SK-N-MC (cell line): ENCODE results near the gene CCT6A.

ENCODE experiments used
- EZH2 ChIP-seq: fragments of 200-600 bp; sonication (generic); IDR thresholded peaks from one replicate; pipeline ENCODE4 v1.6.1; 2017; ENCODE audit warnings: antibody characterized with exemption
- POLR2AphosphoS5 ChIP-seq: IDR thresholded peaks from 2 replicates; pipeline ENCODE4 v1.6.1; 2012; ENCODE audit warnings: mild to moderate bottlenecking, low read depth, low read length, borderline replicate concordance

DNA sequence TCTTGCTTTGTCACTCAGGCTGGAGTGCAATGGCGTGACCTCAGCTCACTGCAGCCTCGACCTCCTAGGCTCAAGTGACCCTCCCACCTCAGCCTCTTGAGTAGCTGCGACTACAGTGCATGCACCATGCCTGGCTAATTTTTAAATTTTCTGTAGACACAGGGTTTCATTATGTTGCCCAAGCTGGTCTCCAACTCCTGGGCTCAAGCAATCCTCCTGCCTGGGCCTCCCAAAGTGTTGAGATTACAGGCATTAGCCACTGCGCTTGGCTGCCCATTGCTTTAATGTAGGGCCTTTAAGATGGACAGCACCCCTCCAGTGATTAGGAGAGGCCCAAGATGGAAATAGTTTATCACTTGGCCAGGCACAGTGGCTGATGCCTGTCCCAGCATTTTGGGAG lies 47.8 kb upstream of the CCT6A start:
- TF ChIP-seq POLR2AphosphoS5: no peak
- no peak for TF ChIP-seq EZH2
